ENCODE measurements around the gene FMNL1.

The FMNL1 gene

GRCh38 chr17:45227926-45228762 lies 6.5 kb downstream of the FMNL1 start:
- H2BK15ac ChIP-seq (replicated peaks; ENCODE audit: low read depth) = no peak overlapping the region
- H3K27me3 ChIP-seq (ENCODE audit: insufficient read depth, low read length, poor library complexity) = no peaks in the 10 kb centered on the region
- H3K4me1 ChIP-seq (ENCODE audit: control insufficient read depth, low read depth, low read length) = peaks cover 2% of the 10 kb centered on the region
- no peak overlapping the region for H2AK5ac ChIP-seq (ENCODE audit: low read length)
- H3K56ac ChIP-seq (ENCODE audit: low read length) = no peak overlapping the region
- no peak overlapping the region for H4K8ac ChIP-seq (ENCODE audit: low read depth, low read length)
- no CpG with 5 or more reads among the region's 17 CpGs for WGBS (ENCODE audit: extremely low coverage, insufficient coverage, low lambda C conversion rate)
- no peak overlapping the region for H4K5ac ChIP-seq (ENCODE audit: low read length)
- DNase-seq = no peak
- no peak overlapping the region for H3K4ac ChIP-seq (ENCODE audit: low read depth, low read length)
- H3K79me2 ChIP-seq (ENCODE audit: control insufficient read depth, insufficient read depth, low read length) = no peaks in the 10 kb centered on the region
- no peak overlapping the region for H2BK5ac ChIP-seq (ENCODE audit: low read length)
- H3K36me3 ChIP-seq (ENCODE audit: control insufficient read depth, insufficient read depth, low read length) = no peaks in the 10 kb centered on the region
- no peak overlapping the region for H2BK120ac ChIP-seq (ENCODE audit: low read depth, low read length)
- no peak overlapping the region for H3K23ac ChIP-seq (ENCODE audit: low read length)
- H3K27ac ChIP-seq (ENCODE audit: low read depth, low read length) = no peak overlapping the region
- H3K18ac ChIP-seq (ENCODE audit: low read length) = no peak overlapping the region
- no peak overlapping the region for H3K4me2 ChIP-seq (ENCODE audit: low read length)
- no peaks in the 10 kb centered on the region for H3K79me1 ChIP-seq (ENCODE audit: low read length)
- no peak overlapping the region for H3K4me3 ChIP-seq (ENCODE audit: low read length)
- H3K9ac ChIP-seq (ENCODE audit: low read length) = no peak overlapping the region

DNA sequence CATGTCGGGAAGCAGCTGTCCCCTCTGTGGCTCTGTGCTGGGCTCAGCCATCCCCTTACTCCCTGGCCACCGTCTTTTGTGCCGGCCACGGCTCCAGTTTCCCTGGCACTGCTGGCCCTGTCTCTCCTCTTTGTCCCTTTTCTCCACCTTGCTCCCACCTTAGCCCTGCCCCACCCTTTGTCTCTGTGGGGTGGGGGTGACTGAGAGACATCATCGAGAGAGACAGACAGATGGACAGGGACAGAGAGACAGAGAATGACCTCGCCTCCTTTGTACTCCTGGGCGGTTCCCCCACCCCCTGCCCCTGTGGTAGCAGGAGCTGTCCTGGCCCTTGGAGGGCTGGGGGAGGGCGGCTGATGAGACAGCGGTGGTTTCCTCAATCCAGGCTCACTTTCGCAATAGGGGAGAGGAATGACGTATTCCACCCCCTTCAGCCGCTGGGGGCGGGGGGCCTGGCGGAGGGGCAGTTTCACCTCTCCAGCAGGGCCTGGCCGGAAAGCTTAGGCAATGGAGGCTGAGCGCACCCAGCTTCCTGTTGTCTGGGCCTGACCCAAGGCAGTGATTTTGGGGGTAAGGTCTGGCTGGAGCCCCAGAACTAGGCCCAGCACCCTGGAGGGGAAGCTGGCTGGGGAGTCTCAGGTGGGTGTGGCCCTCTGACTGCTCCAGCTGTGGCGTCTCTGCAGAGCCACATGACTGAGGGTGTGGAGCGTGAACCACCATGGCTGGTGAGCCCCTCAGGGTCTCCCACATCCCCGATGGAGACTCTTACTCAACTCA lies 7.3 kb downstream of the FMNL1 start:
- Histone ChIP-seq H3K27me3 (ENCODE audit: insufficient read depth, low read length, poor library complexity) (no peaks in the 10 kb centered on the region), H2BK120ac (ENCODE audit: low read depth, low read length) (no peak overlapping the region), H3K79me1 (ENCODE audit: low read length) (no peaks in the 10 kb centered on the region), H4K8ac (ENCODE audit: low read depth, low read length) (no peak overlapping the region), H2BK15ac (replicated peaks; ENCODE audit: low read depth) (no peak overlapping the region), H2AK5ac (ENCODE audit: low read length) (no peak overlapping the region), H3K4ac (ENCODE audit: low read depth, low read length) (no peak overlapping the region), H3K56ac (ENCODE audit: low read length) (peak overlapping the region; percentile 59), H4K5ac (ENCODE audit: low read length) (no peak overlapping the region), H3K4me2 (ENCODE audit: low read length) (no peak overlapping the region), H3K79me2 (ENCODE audit: control insufficient read depth, insufficient read depth, low read length) (no peaks in the 10 kb centered on the region), H3K4me3 (ENCODE audit: low read length) (no peak overlapping the region), H3K23ac (ENCODE audit: low read length) (no peak overlapping the region), H3K27ac (ENCODE audit: low read depth, low read length) (no peak overlapping the region), H2BK5ac (ENCODE audit: low read length) (no peak overlapping the region), H3K9ac (ENCODE audit: low read length) (no peak overlapping the region), H3K4me1 (ENCODE audit: control insufficient read depth, low read depth, low read length) (peaks cover 2% of the 10 kb centered on the region), H3K18ac (ENCODE audit: low read length) (no peak overlapping the region), H3K36me3 (ENCODE audit: control insufficient read depth, insufficient read depth, low read length) (no peaks in the 10 kb centered on the region)
- no CpG with 5 or more reads among the region's 19 CpGs for WGBS (ENCODE audit: extremely low coverage, insufficient coverage, low lambda C conversion rate)
- peak; percentile 82 for DNase-seq

DNA sequence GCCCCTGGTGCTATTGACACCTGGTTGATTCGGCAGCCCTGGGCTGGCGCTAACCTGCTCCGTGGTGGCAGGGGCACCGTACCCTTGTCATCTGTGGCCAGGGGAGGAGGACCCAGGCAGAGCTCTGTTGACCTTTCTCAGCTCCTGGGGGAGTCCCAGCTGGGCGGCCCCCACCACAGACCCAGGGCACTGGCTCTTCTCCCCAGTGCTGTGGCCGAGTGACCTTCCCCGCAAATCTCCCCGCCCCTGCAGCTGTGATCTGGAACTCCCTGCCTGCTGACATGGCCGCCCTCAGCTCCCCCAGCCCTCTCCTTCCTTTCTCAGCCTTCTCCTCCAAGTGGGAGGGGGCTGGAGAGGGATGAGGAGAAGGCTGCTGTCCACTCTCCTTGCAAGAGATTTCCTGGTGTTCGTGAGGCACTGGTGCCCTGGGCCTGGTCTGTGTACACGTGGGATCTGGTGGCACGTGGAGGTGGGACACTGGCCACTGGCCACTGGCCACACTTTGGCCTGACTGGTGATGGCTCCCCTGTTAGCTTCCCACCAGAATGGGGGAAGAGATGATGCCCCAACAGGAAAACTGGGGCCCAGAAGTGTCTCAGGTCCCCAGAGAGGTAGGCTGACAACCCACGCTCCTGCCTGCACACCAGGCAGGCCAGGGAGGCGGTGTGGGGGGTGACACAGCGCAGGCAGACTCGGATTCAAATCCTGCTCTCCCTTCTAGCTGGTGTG lies 8.2 kb downstream of the FMNL1 start:
- Histone ChIP-seq H3K9ac (ENCODE audit: low read length) (no peak overlapping the region), H2BK5ac (ENCODE audit: low read length) (no peak overlapping the region), H3K36me3 (ENCODE audit: control insufficient read depth, insufficient read depth, low read length) (no peaks in the 10 kb centered on the region), H4K5ac (ENCODE audit: low read length) (no peak overlapping the region), H3K27me3 (ENCODE audit: insufficient read depth, low read length, poor library complexity) (no peaks in the 10 kb centered on the region), H3K4me1 (ENCODE audit: control insufficient read depth, low read depth, low read length) (peaks cover 2% of the 10 kb centered on the region), H3K79me1 (ENCODE audit: low read length) (no peaks in the 10 kb centered on the region), H3K4ac (ENCODE audit: low read depth, low read length) (no peak overlapping the region), H3K4me3 (ENCODE audit: low read length) (no peak overlapping the region), H3K18ac (ENCODE audit: low read length) (no peak overlapping the region), H2BK15ac (replicated peaks; ENCODE audit: low read depth) (no peak overlapping the region), H3K4me2 (ENCODE audit: low read length) (no peak overlapping the region), H3K23ac (ENCODE audit: low read length) (no peak overlapping the region), H2AK5ac (ENCODE audit: low read length) (no peak overlapping the region), H3K27ac (ENCODE audit: low read depth, low read length) (no peak overlapping the region), H2BK120ac (ENCODE audit: low read depth, low read length) (no peak overlapping the region), H4K8ac (ENCODE audit: low read depth, low read length) (no peak overlapping the region), H3K56ac (ENCODE audit: low read length) (no peak overlapping the region), H3K79me2 (ENCODE audit: control insufficient read depth, insufficient read depth, low read length) (no peaks in the 10 kb centered on the region)
- no CpG with 5 or more reads among the region's 16 CpGs for WGBS (ENCODE audit: extremely low coverage, insufficient coverage, low lambda C conversion rate)
- DNase-seq = peak; percentile 37

DNA sequence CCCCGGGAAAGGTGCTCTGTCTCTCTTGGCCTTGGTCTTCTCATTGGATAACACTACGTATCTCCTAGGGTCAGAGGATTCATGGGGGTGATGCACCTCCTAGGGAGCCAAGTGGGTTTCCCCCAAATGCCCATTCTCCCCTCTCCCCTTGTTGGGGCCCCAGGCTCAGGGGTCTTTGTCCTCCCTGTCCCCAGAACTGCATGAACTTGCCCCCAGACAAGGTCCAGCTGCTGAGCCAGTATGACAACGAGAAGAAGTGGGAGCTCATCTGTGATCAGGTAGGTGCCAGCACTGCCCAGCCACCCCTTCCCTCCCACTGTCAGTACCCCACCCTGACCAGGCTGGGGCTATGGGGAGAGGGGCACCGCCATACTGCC lies 8.7 kb downstream of the FMNL1 start:
- WGBS (ENCODE audit: extremely low coverage, insufficient coverage, low lambda C conversion rate) = no CpG with 5 or more reads among the region's 4 CpGs
- Histone ChIP-seq H3K36me3 (ENCODE audit: control insufficient read depth, insufficient read depth, low read length) (no peaks in the 10 kb centered on the region), H3K27ac (ENCODE audit: low read depth, low read length) (no peak overlapping the region)

DNA sequence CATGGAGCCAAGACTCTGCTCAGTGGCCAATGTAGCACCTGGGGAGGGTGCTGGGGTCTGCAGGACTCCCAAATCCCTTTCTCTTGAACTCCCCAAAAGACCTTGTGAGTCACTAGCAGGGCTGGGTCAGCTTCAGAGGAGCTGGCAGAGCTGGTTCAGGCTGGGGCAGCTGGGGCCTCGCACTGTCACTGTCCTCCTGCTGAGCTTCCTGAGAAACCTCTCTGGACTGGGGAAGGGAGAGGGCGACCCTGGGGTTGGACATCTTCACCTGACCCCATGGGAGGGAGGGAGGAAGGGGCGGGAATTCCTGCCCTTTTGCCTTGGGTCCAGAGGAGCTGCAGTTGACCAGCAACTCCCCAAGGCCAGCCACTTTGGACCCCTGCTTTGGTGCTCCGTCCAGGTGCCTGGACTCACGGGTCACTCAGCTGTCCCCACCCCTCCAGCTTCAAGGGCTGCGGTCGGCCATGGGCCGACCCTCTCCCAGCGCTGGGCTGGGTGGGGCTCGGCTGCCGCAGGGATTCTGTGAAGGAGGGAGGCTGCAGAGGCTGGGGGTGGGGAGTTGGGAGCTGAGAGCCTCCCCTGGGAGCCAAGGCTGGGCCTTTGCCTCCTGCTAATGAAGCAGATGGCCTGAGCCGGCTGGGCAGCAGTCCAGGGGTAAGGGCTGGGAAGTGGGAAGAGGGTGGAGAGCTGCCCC lies 9.2 kb downstream of the FMNL1 start:
- H3K4me1 ChIP-seq (ENCODE audit: control insufficient read depth, low read depth, low read length) = peaks cover 2% of the 10 kb centered on the region
- no CpG with 5 or more reads among the region's 12 CpGs for WGBS (ENCODE audit: extremely low coverage, insufficient coverage, low lambda C conversion rate)
- H3K23ac ChIP-seq (ENCODE audit: low read length) = no peak overlapping the region
- no peaks in the 10 kb centered on the region for H3K79me2 ChIP-seq (ENCODE audit: control insufficient read depth, insufficient read depth, low read length)
- no peak for DNase-seq
- no peak overlapping the region for H3K56ac ChIP-seq (ENCODE audit: low read length)
- no peak overlapping the region for H3K4ac ChIP-seq (ENCODE audit: low read depth, low read length)
- no peak overlapping the region for H2BK5ac ChIP-seq (ENCODE audit: low read length)
- H3K27ac ChIP-seq (ENCODE audit: low read depth, low read length) = no peak overlapping the region
- H2AK5ac ChIP-seq (ENCODE audit: low read length) = no peak overlapping the region
- H3K79me1 ChIP-seq (ENCODE audit: low read length) = no peaks in the 10 kb centered on the region
- H3K27me3 ChIP-seq (ENCODE audit: insufficient read depth, low read length, poor library complexity) = no peaks in the 10 kb centered on the region
- no peak overlapping the region for H3K18ac ChIP-seq (ENCODE audit: low read length)
- no peaks in the 10 kb centered on the region for H3K36me3 ChIP-seq (ENCODE audit: control insufficient read depth, insufficient read depth, low read length)
- no peak overlapping the region for H3K4me3 ChIP-seq (ENCODE audit: low read length)
- H4K8ac ChIP-seq (ENCODE audit: low read depth, low read length) = no peak overlapping the region
- no peak overlapping the region for H2BK15ac ChIP-seq (replicated peaks; ENCODE audit: low read depth)
- H4K5ac ChIP-seq (ENCODE audit: low read length) = no peak overlapping the region
- no peak overlapping the region for H2BK120ac ChIP-seq (ENCODE audit: low read depth, low read length)
- no peak overlapping the region for H3K4me2 ChIP-seq (ENCODE audit: low read length)
- H3K9ac ChIP-seq (ENCODE audit: low read length) = no peak overlapping the region

More for the DNA sequence above, 8.7 kb downstream of the FMNL1 start:
- H3K56ac ChIP-seq (ENCODE audit: low read length) = no peak overlapping the region
- no peaks in the 10 kb centered on the region for H3K79me2 ChIP-seq (ENCODE audit: control insufficient read depth, insufficient read depth, low read length)
- H3K79me1 ChIP-seq (ENCODE audit: low read length) = no peaks in the 10 kb centered on the region
- no peak overlapping the region for H3K4me2 ChIP-seq (ENCODE audit: low read length)
- DNase-seq = no peak
- H3K27me3 ChIP-seq (ENCODE audit: insufficient read depth, low read length, poor library complexity) = no peaks in the 10 kb centered on the region
- no peak overlapping the region for H2AK5ac ChIP-seq (ENCODE audit: low read length)
- no peak overlapping the region for H3K23ac ChIP-seq (ENCODE audit: low read length)
- H3K9ac ChIP-seq (ENCODE audit: low read length) = no peak overlapping the region
- no peak overlapping the region for H3K4ac ChIP-seq (ENCODE audit: low read depth, low read length)
- H2BK5ac ChIP-seq (ENCODE audit: low read length) = no peak overlapping the region
- no peak overlapping the region for H4K5ac ChIP-seq (ENCODE audit: low read length)
- H4K8ac ChIP-seq (ENCODE audit: low read depth, low read length) = no peak overlapping the region
- no peak overlapping the region for H2BK15ac ChIP-seq (replicated peaks; ENCODE audit: low read depth)
- no peak overlapping the region for H2BK120ac ChIP-seq (ENCODE audit: low read depth, low read length)
- peaks cover 2% of the 10 kb centered on the region for H3K4me1 ChIP-seq (ENCODE audit: control insufficient read depth, low read depth, low read length)
- H3K18ac ChIP-seq (ENCODE audit: low read length) = no peak overlapping the region
- no peak overlapping the region for H3K4me3 ChIP-seq (ENCODE audit: low read length)
